Measurements from ENCODE around the gene TMEM132A.

DNA sequence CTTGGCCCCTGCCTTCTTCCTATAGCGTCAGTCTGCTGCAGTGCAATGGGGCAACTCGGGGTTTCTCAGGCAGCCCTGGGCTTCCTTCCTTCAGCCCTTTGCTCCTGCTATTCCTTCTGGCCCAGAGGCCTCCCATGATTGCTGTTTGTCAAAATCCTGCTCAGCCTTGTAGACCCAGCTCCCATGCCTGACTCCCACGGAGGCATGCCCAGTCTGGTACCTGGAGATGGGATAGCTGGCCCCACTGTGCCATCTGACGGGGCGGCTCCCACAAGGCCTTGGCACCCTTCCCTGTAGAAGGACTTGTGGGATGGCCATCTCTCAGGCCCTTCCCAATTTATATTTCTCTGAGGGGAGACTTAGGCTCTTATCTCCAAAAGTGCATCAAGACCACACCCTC lies 46.6 kb downstream of the TMEM132A start:
- TF ChIP-seq, protein P1, sequence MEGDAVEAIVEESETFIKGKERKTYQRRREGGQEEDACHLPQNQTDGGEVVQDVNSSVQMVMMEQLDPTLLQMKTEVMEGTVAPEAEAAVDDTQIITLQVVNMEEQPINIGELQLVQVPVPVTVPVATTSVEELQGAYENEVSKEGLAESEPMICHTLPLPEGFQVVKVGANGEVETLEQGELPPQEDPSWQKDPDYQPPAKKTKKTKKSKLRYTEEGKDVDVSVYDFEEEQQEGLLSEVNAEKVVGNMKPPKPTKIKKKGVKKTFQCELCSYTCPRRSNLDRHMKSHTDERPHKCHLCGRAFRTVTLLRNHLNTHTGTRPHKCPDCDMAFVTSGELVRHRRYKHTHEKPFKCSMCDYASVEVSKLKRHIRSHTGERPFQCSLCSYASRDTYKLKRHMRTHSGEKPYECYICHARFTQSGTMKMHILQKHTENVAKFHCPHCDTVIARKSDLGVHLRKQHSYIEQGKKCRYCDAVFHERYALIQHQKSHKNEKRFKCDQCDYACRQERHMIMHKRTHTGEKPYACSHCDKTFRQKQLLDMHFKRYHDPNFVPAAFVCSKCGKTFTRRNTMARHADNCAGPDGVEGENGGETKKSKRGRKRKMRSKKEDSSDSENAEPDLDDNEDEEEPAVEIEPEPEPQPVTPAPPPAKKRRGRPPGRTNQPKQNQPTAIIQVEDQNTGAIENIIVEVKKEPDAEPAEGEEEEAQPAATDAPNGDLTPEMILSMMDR (conservative IDR thresholded peaks at IDR 0.05; ENCODE audit: low read depth, low read length): no peak
- TF ChIP-seq EZH2phosphoT487 (IDR thresholded peaks at IDR 0.05; ENCODE audit: borderline replicate concordance, low read length): no peak
- no peak for TF ChIP-seq EZH2 (IDR thresholded peaks at IDR 0.05; ENCODE audit: low read length, unreplicated experiment)

Data from PC-3 (cell line).